Stimulated activated CD8-positive, alpha-beta memory T cell treated with anti-CD3 and anti-CD28 coated beads, Interleukin-4, amount 100 ng/mL, for 24 hours (primary cell): ENCODE data around the gene ADAD2.

Experiments
- DNase-seq: peaks from one replicate; pipeline ENCODE4 v3.0.0-alpha.2; 2020; ENCODE audit warnings: low read depth

Gene ADAD2

DNA sequence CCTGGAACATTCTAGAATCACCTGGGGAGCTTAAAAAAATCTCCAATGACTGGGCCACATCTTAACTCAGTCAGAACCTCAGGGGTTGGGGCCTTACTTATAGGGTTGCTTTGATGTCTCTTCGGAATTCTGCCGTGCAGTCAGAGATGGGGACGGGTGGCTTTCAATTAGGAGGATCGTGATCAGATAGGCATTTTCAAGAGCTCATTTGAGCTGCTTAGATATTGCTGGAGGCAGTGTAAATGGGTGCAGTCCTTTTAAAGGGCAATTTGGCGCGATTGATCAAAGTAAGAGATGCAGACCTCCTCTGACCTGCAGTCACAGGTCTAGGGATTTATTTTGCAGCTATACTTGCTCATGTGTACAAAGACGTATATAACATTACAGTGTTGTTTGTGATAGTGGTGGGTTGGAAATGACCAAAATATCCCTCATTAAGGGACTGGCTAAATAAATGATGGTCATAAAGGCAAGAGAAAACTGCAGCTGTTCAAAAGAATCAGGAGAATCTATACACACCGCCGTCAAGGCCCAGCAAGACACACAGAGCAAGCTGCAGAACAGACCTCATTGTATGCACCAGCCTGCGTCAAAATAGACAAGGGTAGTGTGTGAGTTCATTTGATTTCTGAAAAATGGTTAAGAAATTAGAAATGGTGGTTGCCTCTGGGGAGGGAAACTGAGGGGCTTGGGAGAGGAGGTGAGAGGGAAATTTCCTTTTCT is 55.2 kb downstream of the ADAD2 start:
- no peak for DNase-seq

DNA sequence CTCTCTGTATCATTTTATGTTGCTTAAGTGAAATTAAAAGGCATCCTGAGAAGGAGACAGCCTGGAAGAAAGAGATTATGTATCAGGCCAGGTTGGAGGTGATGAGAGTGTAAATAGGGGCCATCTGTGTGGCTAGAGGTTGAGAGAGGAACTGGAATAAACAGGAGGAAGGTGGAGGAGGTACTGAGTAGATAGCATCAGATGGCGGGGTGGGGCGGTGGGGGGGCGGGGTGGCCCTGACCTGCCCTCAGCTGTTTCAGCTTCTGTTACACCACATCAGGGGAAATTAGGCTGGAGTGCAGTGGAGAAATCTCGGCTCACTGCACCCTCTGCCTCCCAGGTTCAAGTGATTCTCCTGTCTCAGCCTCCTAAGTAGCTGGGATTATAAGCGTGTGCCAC is 55.7 kb downstream of the ADAD2 start:
- no peak for DNase-seq
